Tibial nerve (tissue), 4 donors: Measurements from ENCODE around the gene CUTA.

Experiments used
- CTCF ChIP-seq, 5 experiments: fragments of 200-600 bp in 3 of 5; fragments of 450-650 bp in 2 of 5; sonication (generic) in 3 of 5; IDR thresholded peaks; one replicate each; pipeline ENCODE4 v1.5.1; 2016 to 2019; ENCODE audit warnings: antibody characterized with exemption in 5 of 5, mild to moderate bottlenecking in 3 of 5, moderate library complexity in 2 of 5
- EP300 ChIP-seq, 2 donors: sonication (generic); formaldehyde crosslinking; IDR thresholded peaks; one replicate each; pipeline ENCODE4 v1.6.1; 2017; ENCODE audit warnings: antibody characterized with exemption in 2 of 2, mild to moderate bottlenecking in 1 of 2
- POLR2A ChIP-seq, 2 donors: fragments of 450-650 bp; IDR thresholded peaks; one replicate each; pipeline ENCODE4 v1.6.1; 2017; ENCODE audit warnings: antibody characterized with exemption in 2 of 2, mild to moderate bottlenecking in 2 of 2, moderate library complexity in 2 of 2

- peak; percentile 85 to 92 for TF ChIP-seq POLR2A (IDR thresholded peaks at IDR 0.05)
- peak in 1 of 5 experiments; percentile 22 for TF ChIP-seq CTCF (IDR thresholded peaks at IDR 0.05)
- TF ChIP-seq EP300 (IDR thresholded peaks at IDR 0.05): peak; percentile 88 to 96
Observed at GRCh38 chr6:33454009-33454946, 36.4 kb upstream of the CUTA start, which contains the start of gene ZBTB9.
